ENCODE data around the gene KERA.

- no peak for TF ChIP-seq POLR2A (IDR thresholded peaks at IDR 0.05; ENCODE audit: low read length)
- TF ChIP-seq GATA1 (IDR thresholded peaks at IDR 0.05; ENCODE audit: low read depth, low read length): no peak
Measured at GRCh38 chr12:91056488-91056887, 1.3 kb downstream of the KERA start.

Data from erythroblast (primary cell).